LNCAP (cell line): Measurements from ENCODE around the gene HBZ.
"Not testable (repeated sequence)": the region's sequence is repeated elsewhere in the genome, so short reads cannot be mapped to it uniquely, and the experiment has no call there.

ENCODE experiments used
- TF ChIP-seq, protein P1 (sequence below): fragments of 450-650 bp; IDR thresholded peaks from 2 replicates; pipeline ENCODE4 v1.5.1; 2017; ENCODE audit warnings: mild to moderate bottlenecking

HBZ gene

DNA sequence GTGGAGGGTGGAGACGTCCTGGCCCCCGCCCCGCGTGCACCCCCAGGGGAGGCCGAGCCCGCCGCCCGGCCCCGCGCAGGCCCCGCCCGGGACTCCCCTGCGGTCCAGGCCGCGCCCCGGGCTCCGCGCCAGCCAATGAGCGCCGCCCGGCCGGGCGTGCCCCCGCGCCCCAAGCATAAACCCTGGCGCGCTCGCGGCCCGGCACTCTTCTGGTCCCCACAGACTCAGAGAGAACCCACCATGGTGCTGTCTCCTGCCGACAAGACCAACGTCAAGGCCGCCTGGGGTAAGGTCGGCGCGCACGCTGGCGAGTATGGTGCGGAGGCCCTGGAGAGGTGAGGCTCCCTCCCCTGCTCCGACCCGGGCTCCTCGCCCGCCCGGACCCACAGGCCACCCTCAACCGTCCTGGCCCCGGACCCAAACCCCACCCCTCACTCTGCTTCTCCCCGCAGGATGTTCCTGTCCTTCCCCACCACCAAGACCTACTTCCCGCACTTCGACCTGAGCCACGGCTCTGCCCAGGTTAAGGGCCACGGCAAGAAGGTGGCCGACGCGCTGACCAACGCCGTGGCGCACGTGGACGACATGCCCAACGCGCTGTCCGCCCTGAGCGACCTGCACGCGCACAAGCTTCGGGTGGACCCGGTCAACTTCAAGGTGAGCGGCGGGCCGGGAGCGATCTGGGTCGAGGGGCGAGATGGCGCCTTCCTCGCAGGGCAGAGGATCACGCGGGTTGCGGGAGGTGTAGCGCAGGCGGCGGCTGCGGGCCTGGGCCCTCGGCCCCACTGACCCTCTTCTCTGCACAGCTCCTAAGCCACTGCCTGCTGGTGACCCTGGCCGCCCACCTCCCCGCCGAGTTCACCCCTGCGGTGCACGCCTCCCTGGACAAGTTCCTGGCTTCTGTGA, 24.3 kb downstream of the HBZ start, which contains the start of gene HBA1:
Gene HBA1, plus strand, starts transcription at position 204 of the 906 bp plus-strand sequence. Its CDS starts 37 bp downstream, at position 241.
- TF ChIP-seq, protein P1, sequence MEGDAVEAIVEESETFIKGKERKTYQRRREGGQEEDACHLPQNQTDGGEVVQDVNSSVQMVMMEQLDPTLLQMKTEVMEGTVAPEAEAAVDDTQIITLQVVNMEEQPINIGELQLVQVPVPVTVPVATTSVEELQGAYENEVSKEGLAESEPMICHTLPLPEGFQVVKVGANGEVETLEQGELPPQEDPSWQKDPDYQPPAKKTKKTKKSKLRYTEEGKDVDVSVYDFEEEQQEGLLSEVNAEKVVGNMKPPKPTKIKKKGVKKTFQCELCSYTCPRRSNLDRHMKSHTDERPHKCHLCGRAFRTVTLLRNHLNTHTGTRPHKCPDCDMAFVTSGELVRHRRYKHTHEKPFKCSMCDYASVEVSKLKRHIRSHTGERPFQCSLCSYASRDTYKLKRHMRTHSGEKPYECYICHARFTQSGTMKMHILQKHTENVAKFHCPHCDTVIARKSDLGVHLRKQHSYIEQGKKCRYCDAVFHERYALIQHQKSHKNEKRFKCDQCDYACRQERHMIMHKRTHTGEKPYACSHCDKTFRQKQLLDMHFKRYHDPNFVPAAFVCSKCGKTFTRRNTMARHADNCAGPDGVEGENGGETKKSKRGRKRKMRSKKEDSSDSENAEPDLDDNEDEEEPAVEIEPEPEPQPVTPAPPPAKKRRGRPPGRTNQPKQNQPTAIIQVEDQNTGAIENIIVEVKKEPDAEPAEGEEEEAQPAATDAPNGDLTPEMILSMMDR, result not testable (repeated sequence)

DNA sequence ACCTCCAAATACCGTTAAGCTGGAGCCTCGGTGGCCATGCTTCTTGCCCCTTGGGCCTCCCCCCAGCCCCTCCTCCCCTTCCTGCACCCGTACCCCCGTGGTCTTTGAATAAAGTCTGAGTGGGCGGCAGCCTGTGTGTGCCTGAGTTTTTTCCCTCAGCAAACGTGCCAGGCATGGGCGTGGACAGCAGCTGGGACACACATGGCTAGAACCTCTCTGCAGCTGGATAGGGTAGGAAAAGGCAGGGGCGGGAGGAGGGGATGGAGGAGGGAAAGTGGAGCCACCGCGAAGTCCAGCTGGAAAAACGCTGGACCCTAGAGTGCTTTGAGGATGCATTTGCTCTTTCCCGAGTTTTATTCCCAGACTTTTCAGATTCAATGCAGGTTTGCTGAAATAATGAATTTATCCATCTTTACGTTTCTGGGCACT, 25.0 kb downstream of the HBZ start:
- TF ChIP-seq, protein P1, result no peak

DNA sequence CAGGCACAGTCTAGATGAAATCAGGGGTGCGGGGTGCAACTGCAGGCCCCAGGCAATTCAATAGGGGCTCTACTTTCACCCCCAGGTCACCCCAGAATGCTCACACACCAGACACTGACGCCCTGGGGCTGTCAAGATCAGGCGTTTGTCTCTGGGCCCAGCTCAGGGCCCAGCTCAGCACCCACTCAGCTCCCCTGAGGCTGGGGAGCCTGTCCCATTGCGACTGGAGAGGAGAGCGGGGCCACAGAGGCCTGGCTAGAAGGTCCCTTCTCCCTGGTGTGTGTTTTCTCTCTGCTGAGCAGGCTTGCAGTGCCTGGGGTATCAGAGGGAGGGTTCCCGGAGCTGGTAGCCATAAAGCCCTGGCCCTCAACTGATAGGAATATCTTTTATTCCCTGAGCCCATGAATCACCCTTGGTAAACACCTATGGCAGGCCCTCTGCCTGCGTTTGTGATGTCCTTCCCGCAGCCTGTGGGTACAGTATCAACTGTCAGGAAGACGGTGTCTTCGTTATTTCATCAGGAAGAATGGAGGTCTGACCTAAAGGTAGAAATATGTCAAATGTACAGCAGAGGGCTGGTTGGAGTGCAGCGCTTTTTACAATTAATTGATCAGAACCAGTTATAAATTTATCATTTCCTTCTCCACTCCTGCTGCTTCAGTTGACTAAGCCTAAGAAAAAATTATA, 25.7 kb downstream of the HBZ start:
- TF ChIP-seq, protein P1, result no peak

DNA sequence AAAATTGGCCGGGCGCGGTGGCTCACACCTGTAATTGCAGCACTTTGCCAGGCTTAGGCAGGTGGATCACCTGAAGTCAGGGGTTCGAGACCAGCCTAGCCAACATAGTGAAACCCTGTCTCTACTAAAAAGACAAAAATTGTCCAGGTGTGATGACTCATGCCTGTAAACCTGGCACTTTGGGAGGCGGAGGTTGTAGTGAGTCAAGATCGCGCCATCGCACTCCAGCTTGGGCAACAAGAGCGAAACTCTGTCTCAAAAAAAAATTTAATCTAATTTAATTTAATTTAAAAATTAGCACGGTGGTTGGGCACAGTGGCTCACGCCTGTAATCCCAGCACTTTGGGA, 26.2 kb downstream of the HBZ start:
- TF ChIP-seq, protein P1, result no peak

DNA sequence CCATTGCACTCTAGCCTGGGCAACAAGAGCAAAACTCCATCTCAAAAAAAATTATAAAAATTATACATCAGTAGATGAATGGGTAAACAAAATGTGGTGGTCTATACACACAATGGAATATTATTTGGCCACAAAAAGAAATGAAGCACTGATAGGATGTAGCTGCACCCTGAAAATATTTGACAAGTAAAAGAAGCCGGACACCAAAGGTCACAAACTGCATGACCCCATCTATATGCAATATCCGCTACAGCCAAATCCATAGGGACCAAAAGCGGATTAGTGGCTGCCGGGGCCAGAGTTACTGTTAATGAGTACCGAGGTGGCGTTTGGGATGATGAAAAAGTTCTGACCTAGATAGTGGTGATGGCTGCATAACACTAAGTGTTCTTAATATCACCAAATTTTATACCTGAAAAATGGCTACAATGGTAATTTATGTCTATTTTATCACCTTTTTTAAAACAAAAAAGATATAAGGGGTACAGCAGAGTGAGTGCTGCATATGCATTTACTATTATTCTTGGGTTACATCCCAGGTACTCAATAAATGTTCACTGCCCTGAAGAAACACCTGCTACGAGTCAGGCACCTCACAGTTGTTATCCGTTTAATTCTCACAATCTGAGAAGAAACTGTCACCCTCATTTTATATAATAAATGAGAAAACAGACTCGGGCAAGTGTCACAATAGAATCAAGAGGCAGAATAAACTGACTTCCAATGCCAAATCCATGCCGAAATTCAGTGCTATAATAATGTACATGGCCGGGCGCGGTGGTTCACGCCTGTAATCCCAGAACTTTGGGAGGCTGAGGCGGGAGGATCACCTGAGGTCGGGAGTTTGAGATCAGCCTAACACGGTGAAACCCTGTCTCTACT, 27.0 kb downstream of the HBZ start:
- TF ChIP-seq, protein P1, result no peak

DNA sequence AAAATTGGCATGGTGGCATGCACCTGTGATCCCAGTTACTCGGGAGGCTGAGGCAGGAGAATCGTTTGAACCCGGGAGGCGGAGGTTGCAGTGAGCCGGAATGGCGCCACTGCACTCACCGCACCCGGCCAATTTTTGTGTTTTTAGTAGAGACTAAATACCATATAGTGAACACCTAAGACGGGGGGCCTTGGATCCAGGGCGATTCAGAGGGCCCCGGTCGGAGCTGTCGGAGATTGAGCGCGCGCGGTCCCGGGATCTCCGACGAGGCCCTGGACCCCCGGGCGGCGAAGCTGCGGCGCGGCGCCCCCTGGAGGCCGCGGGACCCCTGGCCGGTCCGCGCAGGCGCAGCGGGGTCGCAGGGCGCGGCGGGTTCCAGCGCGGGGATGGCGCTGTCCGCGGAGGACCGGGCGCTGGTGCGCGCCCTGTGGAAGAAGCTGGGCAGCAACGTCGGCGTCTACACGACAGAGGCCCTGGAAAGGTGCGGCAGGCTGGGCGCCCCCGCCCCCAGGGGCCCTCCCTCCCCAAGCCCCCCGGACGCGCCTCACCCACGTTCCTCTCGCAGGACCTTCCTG, 27.7 kb downstream of the HBZ start, which contains the start of gene HBQ1:
Gene HBQ1, plus strand, starts transcription at position 359 of the 575 bp plus-strand sequence. Its CDS starts 28 bp downstream, at position 387.
- TF ChIP-seq, protein P1, result peak; percentile 48
